Smooth muscle cell (in vitro differentiated cells): ENCODE measurements around the gene AK2. TPM values are rescaled to one million over a fixed set of nuclear protein-coding genes. Genes with fewer than 3 reads are reported as not detected.

Experiments
- DNase-seq: peaks from one replicate; lab custom pipeline; 2025; ENCODE audit not compliant: unreplicated experiment; lab: John Stamatoyannopoulos, UW
- H2AFZ ChIP-seq: fragments of 200-600 bp; sonication (generic); 2 replicates; pipeline ENCODE4 v1.6.0; 2016; ENCODE audit warnings: antibody characterized with exemption, low read depth, mild to moderate bottlenecking
- H3F3A ChIP-seq: fragments of 200-600 bp; sonication (generic); 2 replicates; pipeline ENCODE4 v1.6.0; 2017; ENCODE audit warnings: antibody characterized with exemption, low read depth
- H3K27ac ChIP-seq: fragments of 200-600 bp; sonication (generic); 2 replicates; pipeline ENCODE4 v1.5.1; 2016; ENCODE audit warnings: low read depth, mild to moderate bottlenecking
- H3K27me3 ChIP-seq: fragments of 200-600 bp; sonication (generic); 2 replicates; pipeline ENCODE4 v1.6.1; 2016; ENCODE audit warnings: low read depth, mild to moderate bottlenecking
- H3K36me3 ChIP-seq: fragments of 200-600 bp; sonication (generic); 2 replicates; pipeline ENCODE4 v1.5.1; 2016; ENCODE audit warnings: low read depth
- H3K4me1 ChIP-seq: fragments of 200-600 bp; sonication (generic); 2 replicates; pipeline ENCODE4 v1.5.1; 2016; ENCODE audit warnings: low read depth
- H3K4me2 ChIP-seq: fragments of 200-600 bp; sonication (generic); 2 replicates; pipeline ENCODE4 v1.6.0; 2016; ENCODE audit warnings: mild to moderate bottlenecking
- H3K4me3 ChIP-seq: fragments of 200-600 bp; sonication (generic); 2 replicates; pipeline ENCODE4 v1.5.1; 2016; ENCODE audit warnings: mild to moderate bottlenecking
- H3K79me2 ChIP-seq: fragments of 200-600 bp; sonication (generic); 2 replicates; pipeline ENCODE4 v1.6.0; 2016; ENCODE audit warnings: low read depth, mild to moderate bottlenecking
- H3K9ac ChIP-seq: fragments of 200-600 bp; sonication (generic); 2 replicates; pipeline ENCODE4 v1.6.0; 2016; ENCODE audit warnings: low read depth
- H3K9me3 ChIP-seq: fragments of 200-600 bp; sonication (generic); replicated peaks from 2 replicates; pipeline ENCODE4 v1.5.1; 2016; ENCODE audit warnings: low read depth
- H4K20me1 ChIP-seq: fragments of 200-600 bp; sonication (generic); 2 replicates; pipeline ENCODE4 v1.6.0; 2016; ENCODE audit warnings: low read depth
- CTCF ChIP-seq: fragments of 200-600 bp; sonication (generic); IDR thresholded peaks from 2 replicates; pipeline ENCODE4 v1.5.1; 2017; ENCODE audit warnings: borderline replicate concordance, mild to moderate bottlenecking, antibody characterized with exemption; ENCODE audit not compliant: insufficient read depth, poor library complexity, severe bottlenecking
- WGBS: methylation state at CpG from one replicate; pipeline ENCODE4 v1.1.7; 2016; ENCODE audit warnings: low lambda C conversion rate; 5-methylcytosine and 5-hydroxymethylcytosine counted together
- polyA plus RNA-seq: library from polyadenylated mRNA; unstranded; fragments of >200 nt; fragmentation: Nextera tagmentation; extraction: Ambion mirVana; gene quantifications from 2 replicates; pipeline ENCODE4 v1.2.1, GENCODE V29; 2016
- total RNA-seq: library from RNA; depleted of rRNA; stranded (reverse); fragments of >200 nt; gene quantifications from 2 replicates; pipeline ENCODE4 v1.2.3, GENCODE V29; 2014

AK2 gene
- total and polyA plus RNA-seq, 2 experiments from 2014 or later: 89.8 to 121 TPM

- no peaks in the 10 kb centered on the region for H4K20me1 ChIP-seq
- peaks cover 5% of the 10 kb centered on the region for H3K4me1 ChIP-seq
- TF ChIP-seq CTCF: no peak
- no peak overlapping the region for H3K4me3 ChIP-seq
- no peak overlapping the region for H2AFZ ChIP-seq
- 100% methylated on average over 1 of the region's 1 CpG for WGBS
- no peaks in the 10 kb centered on the region for H3K36me3 ChIP-seq
- H3K79me2 ChIP-seq: peaks cover 6% of the 10 kb centered on the region
- H3K9me3 ChIP-seq: no peaks in the 10 kb centered on the region
- no peaks in the 10 kb centered on the region for H3K27me3 ChIP-seq
- no peak overlapping the region for H3K4me2 ChIP-seq
- H3F3A ChIP-seq: no peaks in the 10 kb centered on the region
- DNase-seq: no peak
- no peak overlapping the region for H3K27ac ChIP-seq
- no peak overlapping the region for H3K9ac ChIP-seq
Measured at GRCh38 chr1:33041026-33041425, 4.3 kb upstream of the AK2 start.

- H3K27ac ChIP-seq: no peak overlapping the region
- H3K36me3 ChIP-seq: no peaks in the 10 kb centered on the region
- no peak overlapping the region for H2AFZ ChIP-seq
- H3K4me1 ChIP-seq: peaks cover 14% of the 10 kb centered on the region
- no peaks in the 10 kb centered on the region for H3F3A ChIP-seq
- H3K9me3 ChIP-seq: no peaks in the 10 kb centered on the region
- DNase-seq: no peak
- no peak overlapping the region for H3K4me3 ChIP-seq
- H3K27me3 ChIP-seq: no peaks in the 10 kb centered on the region
- H3K4me2 ChIP-seq: no peak overlapping the region
- TF ChIP-seq CTCF: no peak
- H3K79me2 ChIP-seq: peaks cover 18% of the 10 kb centered on the region
- peaks cover 10% of the 10 kb centered on the region for H4K20me1 ChIP-seq
- 72% methylated on average over 8 of the region's 8 CpGs for WGBS
- no peak overlapping the region for H3K9ac ChIP-seq
Measured at GRCh38 chr1:33039840-33040239, 3.2 kb upstream of the AK2 start.

GRCh38 chr1:33036051-33036525 lies 595 bp downstream of the AK2 start:
- Histone ChIP-seq H3K27ac (peak overlapping the region; percentile 73), H3K27me3 (no peaks in the 10 kb centered on the region), H3F3A (no peaks in the 10 kb centered on the region), H3K9ac (peak overlapping the region; percentile 94), H3K4me1 (peaks cover 14% of the 10 kb centered on the region), H3K4me2 (peak overlapping the region; percentile 99), H2AFZ (peak overlapping the region; percentile 78), H3K4me3 (peak overlapping the region; percentile 94), H4K20me1 (peaks cover 45% of the 10 kb centered on the region), H3K79me2 (peaks cover 55% of the 10 kb centered on the region), H3K9me3 (no peaks in the 10 kb centered on the region), H3K36me3 (no peaks in the 10 kb centered on the region)
- no peak for TF ChIP-seq CTCF
- WGBS: 9% methylated on average over 5 of the region's 5 CpGs
- DNase-seq: no peak

GRCh38 chr1:33032126-33032869 lies 4.4 kb downstream of the AK2 start:
- no peaks in the 10 kb centered on the region for H3K36me3 ChIP-seq
- no peak overlapping the region for H3K4me2 ChIP-seq
- WGBS: 74% methylated on average over 6 of the region's 6 CpGs
- no peaks in the 10 kb centered on the region for H3K9me3 ChIP-seq
- no peak for DNase-seq
- no peaks in the 10 kb centered on the region for H3K27me3 ChIP-seq
- H2AFZ ChIP-seq: no peak overlapping the region
- peaks cover 14% of the 10 kb centered on the region for H3K4me1 ChIP-seq
- no peaks in the 10 kb centered on the region for H3F3A ChIP-seq
- no peak overlapping the region for H3K9ac ChIP-seq
- no peak overlapping the region for H3K4me3 ChIP-seq
- TF ChIP-seq CTCF: no peak
- no peak overlapping the region for H3K27ac ChIP-seq
- H3K79me2 ChIP-seq: peaks cover 87% of the 10 kb centered on the region
- peaks cover 82% of the 10 kb centered on the region for H4K20me1 ChIP-seq
